Aorta (tissue), 5 donors: ENCODE results near the gene SOCS2. TPM values are rescaled to one million over a fixed set of nuclear protein-coding genes. Genes with fewer than 3 reads are reported as not detected.

Experiments used
- ATAC-seq: fragments of 200-7000 bp; cut with Tn5 transposase; one replicate; pipeline ENCODE4 v1.9.1; 2022; ENCODE audit warnings: moderate library complexity; ENCODE audit not compliant: low FRiP score
- DNase-seq, 2 donors: peaks; one replicate each; pipeline ENCODE4 v3.0.0-alpha.2; 2020
- H3K27ac ChIP-seq, 2 donors: one replicate each; pipeline ENCODE4 v1.5.1; 2013; ENCODE audit warnings: low read length in 2 of 2, mild to moderate bottlenecking in 2 of 2, moderate library complexity in 2 of 2, control low read depth in 1 of 2, inconsistent platforms in 1 of 2, low read depth in 1 of 2
- H3K27me3 ChIP-seq, 2 donors: one replicate each; pipeline ENCODE4 v1.6.1; 2013; ENCODE audit warnings: control low read depth in 1 of 2, low read length in 1 of 2, mild to moderate bottlenecking in 1 of 2, moderate library complexity in 1 of 2; ENCODE audit not compliant: insufficient read depth in 2 of 2, control insufficient read depth in 1 of 2
- H3K36me3 ChIP-seq, 2 donors: one replicate each; pipeline ENCODE4 v1.6.1; 2013; ENCODE audit warnings: control low read depth in 1 of 2, low read length in 1 of 2, mild to moderate bottlenecking in 1 of 2; ENCODE audit not compliant: insufficient read depth in 2 of 2, control insufficient read depth in 1 of 2
- H3K4me1 ChIP-seq, 2 donors: one replicate each; pipeline ENCODE4 v1.6.1; 2013; ENCODE audit warnings: low read length in 2 of 2, control low read depth in 1 of 2, mild to moderate bottlenecking in 1 of 2, moderate library complexity in 1 of 2; ENCODE audit not compliant: insufficient read depth in 2 of 2, control insufficient read depth in 1 of 2
- H3K4me3 ChIP-seq, 2 donors: one replicate each; pipeline ENCODE4 v1.5.1; 2013; ENCODE audit warnings: low read length in 2 of 2, control low read depth in 1 of 2, mild to moderate bottlenecking in 1 of 2
- H3K9me3 ChIP-seq: one replicate; pipeline ENCODE4 v1.6.1; 2013; ENCODE audit warnings: mild to moderate bottlenecking, low read length; ENCODE audit not compliant: control insufficient read depth
- WGBS, 2 donors: extraction: QIAGEN DNeasy Blood & Tissue Kit; methylation state at CpG; one replicate each; pipeline ENCODE4 v1.1.7; 2013; 5-methylcytosine and 5-hydroxymethylcytosine counted together
- intact Hi-C, 2 donors: fragments of 100-400 bp; cut with DNase I; formaldehyde crosslinking; loops; one replicate each; pipeline versions ENCODE4 v1.14.2 to v1.15.0; 2022
- polyA plus RNA-seq, 2 donors: library from polyadenylated mRNA; stranded (reverse); fragments of 200-250 nt; gene quantifications; one replicate each; pipeline ENCODE4 v1.2.3, GENCODE V29; 2013
- total RNA-seq, 2 donors: library from RNA; stranded (reverse); fragmentation: NEBNext Ultra II Directional; extraction: Animal tissue kit (Norgen Biotek cat#: 25700); gene quantifications; one replicate each; pipeline ENCODE4 v1.2.1, GENCODE V29; 2021
- donor health status: healthy with polysubstance abuse.
- donor health status: Bipolar disorder and iron deficiency.
- donor health status: DM: no; HTN: no; CAD: no.
- donor health status: DM: no; HTN: no; CAD: no.
- donor health status: DM: yes; HTN: yes; CAD: no.

The SOCS2 gene
- total and polyA plus RNA-seq, 4 donors: 14.3 to 27.1 (median 23.6) TPM

DNA sequence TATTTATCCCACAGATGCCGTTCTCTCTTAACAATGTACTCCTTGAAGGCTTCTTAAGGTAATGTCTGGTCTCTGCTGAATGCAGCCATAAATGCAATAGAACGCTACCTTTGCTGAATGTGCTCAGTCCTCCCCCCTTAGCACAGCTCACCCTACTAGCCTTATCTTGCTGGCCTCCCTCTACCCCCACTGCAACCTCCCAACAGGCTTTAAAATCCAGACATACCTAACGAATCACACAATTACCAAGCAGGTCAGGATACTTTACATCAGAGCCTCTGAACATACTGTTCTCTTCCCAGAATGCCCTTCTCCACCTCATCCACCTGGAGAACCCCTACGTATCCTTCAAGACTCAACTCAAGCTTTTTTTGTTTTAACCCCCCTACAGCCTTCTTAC, 53.7 kb downstream of the SOCS2 start:
- Histone ChIP-seq H3K9me3 (no peaks in the 10 kb centered on the region), H3K27me3 (no peaks in the 10 kb centered on the region), H3K4me1 (no peaks in the 10 kb centered on the region), H3K4me3 (no peak overlapping the region), H3K36me3 (no peaks in the 10 kb centered on the region), H3K27ac (no peak overlapping the region)
- intact Hi-C loops: no loop called here
- ATAC-seq (no peak), DNase-seq (no peak)
- WGBS, 2 donors: 94 to 96% methylated on average over 4 of the region's 4 CpGs

Other genes with a start within 250 kb of the SOCS2 start
- 100 to 1,000 TPM in 1 of 2 donors, 10 to 100 TPM in 1; 52.5 to 101 TPM for gene NUDT4, start 194.8 kb upstream of the SOCS2 start, total RNA-seq
- gene NUDT4, start 194.8 kb upstream of the SOCS2 start, polyA plus RNA-seq: 10 to 100 TPM; 47.3 to 78.8 TPM
- 10 to 100 TPM; 57.1 to 86.8 TPM for gene UBE2N, start 130.7 kb upstream of the SOCS2 start, total RNA-seq
- 10 to 100 TPM; 45.7 to 48.7 TPM for gene UBE2N, start 130.7 kb upstream of the SOCS2 start, polyA plus RNA-seq
- 10 to 100 TPM; 40.7 to 48.5 TPM for gene MRPL42, start 105.2 kb upstream of the SOCS2 start, total RNA-seq
- 10 to 100 TPM; 24.5 to 53.3 TPM for gene MRPL42, start 105.2 kb upstream of the SOCS2 start, polyA plus RNA-seq
- 10 to 100 TPM; 19.5 to 20.5 TPM for gene CRADD, start 104.7 kb downstream of the SOCS2 start, total RNA-seq
- 10 to 100 TPM; 16.9 to 33.4 TPM for gene CRADD, start 104.7 kb downstream of the SOCS2 start, polyA plus RNA-seq